WTC11 (cell line): ENCODE measurements around the gene ENDOV. TPM values are rescaled to one million over a fixed set of nuclear protein-coding genes. Genes with fewer than 3 reads are reported as not detected.

Experiments
- ATAC-seq: fragments of 200-7000 bp; cut with Tn5 transposase; 2 replicates; pipeline ENCODE4 v1.10.0; 2021; ENCODE audit warnings: mild to moderate bottlenecking, moderate library complexity
- CTCF ChIA-PET: fragments of 300-600 bp; sonication (Branson Sonifier 250); formaldehyde crosslinking; loops from one replicate; lab custom pipeline; 2021; ENCODE audit warnings: antibody characterized with exemption; lab: Charles Lee
- POLR2A ChIA-PET: fragments of 350-600 bp; sonication (Branson Sonifier 250); formaldehyde crosslinking; loops from one replicate; lab custom pipeline; 2021; ENCODE audit warnings: antibody characterized with exemption; lab: Charles Lee
- DNase-seq: peaks from one replicate; pipeline ENCODE4 v3.0.0; 2021; ENCODE audit warnings: low spot score
- H3K27ac Mint-ChIP-seq: 2 replicates; pipeline ENCODE4 v1.8.0; 2021; ENCODE audit warnings: mixed read lengths
- H3K27me3 Mint-ChIP-seq: 2 replicates; pipeline ENCODE4 v1.8.0; 2021; ENCODE audit warnings: low read depth, mild to moderate bottlenecking, moderate library complexity, mixed read lengths
- H3K36me3 Mint-ChIP-seq: 2 replicates; pipeline ENCODE4 v1.8.0; 2021; ENCODE audit warnings: mixed read lengths
- H3K4me1 Mint-ChIP-seq: 2 replicates; pipeline ENCODE4 v1.8.0; 2022; ENCODE audit warnings: mixed read lengths
- H3K4me3 Mint-ChIP-seq: 2 replicates; pipeline ENCODE4 v1.8.0; 2021; ENCODE audit warnings: mild to moderate bottlenecking, moderate library complexity, mixed read lengths
- H3K9me3 Mint-ChIP-seq: 2 replicates; pipeline ENCODE4 v1.8.0; 2021; ENCODE audit warnings: mixed read lengths
- CREB1 ChIP-seq: sonication (generic); formaldehyde crosslinking; IDR thresholded peaks from 2 replicates; pipeline ENCODE4 v1.8.0; 2023; ENCODE audit warnings: mild to moderate bottlenecking, missing genetic modification reagents
- ELF4 ChIP-seq: sonication (generic); formaldehyde crosslinking; IDR thresholded peaks from 2 replicates; pipeline ENCODE4 v1.8.1; 2022; ENCODE audit warnings: low read depth, mild to moderate bottlenecking, moderate library complexity, missing genetic modification reagents
- FOXK1 ChIP-seq: sonication (generic); formaldehyde crosslinking; IDR thresholded peaks from 2 replicates; pipeline ENCODE4 v1.8.0; 2022; ENCODE audit warnings: mild to moderate bottlenecking, moderate library complexity, missing genetic modification reagents
- IRF1 ChIP-seq: sonication (generic); formaldehyde crosslinking; IDR thresholded peaks from 2 replicates; pipeline ENCODE4 v1.8.0; 2023; ENCODE audit warnings: missing genetic modification reagents
- MXD4 ChIP-seq: fragments of 250-450 bp; sonication (Bioruptor Pico); IDR thresholded peaks from 2 replicates; pipeline ENCODE4 v1.8.0; 2021; ENCODE audit warnings: mild to moderate bottlenecking, moderate library complexity, borderline replicate concordance
- RELA ChIP-seq: sonication (generic); formaldehyde crosslinking; IDR thresholded peaks from 2 replicates; pipeline ENCODE4 v1.8.1; 2022; ENCODE audit warnings: missing genetic modification reagents, mild to moderate bottlenecking, borderline replicate concordance
- SMAD3 ChIP-seq: sonication (generic); formaldehyde crosslinking; IDR thresholded peaks from 2 replicates; pipeline ENCODE4 v1.8.0; 2022; ENCODE audit warnings: missing genetic modification reagents, mild to moderate bottlenecking, borderline replicate concordance
- SP1 ChIP-seq: sonication (generic); formaldehyde crosslinking; conservative IDR thresholded peaks from 2 replicates; pipeline ENCODE4 v1.8.1; 2022; ENCODE audit warnings: missing genetic modification reagents
- TEAD4 ChIP-seq: sonication (generic); formaldehyde crosslinking; IDR thresholded peaks from 2 replicates; pipeline ENCODE4 v1.8.0; 2022; ENCODE audit warnings: mild to moderate bottlenecking, missing genetic modification reagents
- ZBTB21 ChIP-seq: sonication (generic); formaldehyde crosslinking; IDR thresholded peaks from 2 replicates; pipeline ENCODE4 v1.8.1; 2023; ENCODE audit warnings: mild to moderate bottlenecking, missing genetic modification reagents, borderline replicate concordance
- ZNF138 ChIP-seq: sonication (generic); formaldehyde crosslinking; conservative IDR thresholded peaks from 2 replicates; pipeline ENCODE4 v1.8.1; 2022; ENCODE audit warnings: mild to moderate bottlenecking, moderate library complexity, missing genetic modification reagents
- ZNF281 ChIP-seq: sonication (generic); formaldehyde crosslinking; IDR thresholded peaks from 2 replicates; pipeline ENCODE4 v1.8.0; 2023; ENCODE audit warnings: mild to moderate bottlenecking, missing genetic modification reagents
- ZNF532 ChIP-seq: fragments of 250-450 bp; sonication (Bioruptor Pico); IDR thresholded peaks from 2 replicates; pipeline ENCODE4 v1.9.0; 2021; ENCODE audit warnings: mild to moderate bottlenecking, borderline replicate concordance
- total RNA-seq: library from RNA; stranded (reverse); gene quantifications from 3 replicates; pipeline ENCODE4 v1.2.3, GENCODE V29; 2021
- TF ChIP-seq, protein P1 (sequence below): sonication (generic); formaldehyde crosslinking; IDR thresholded peaks from 2 replicates; pipeline ENCODE4 v1.8.1; 2023; ENCODE audit warnings: mild to moderate bottlenecking, moderate library complexity, missing genetic modification reagents
- TF ChIP-seq, protein P2 (sequence below): sonication (generic); formaldehyde crosslinking; IDR thresholded peaks from 2 replicates; pipeline ENCODE4 v1.8.0; 2022; ENCODE audit warnings: mild to moderate bottlenecking, missing genetic modification reagents
- TF ChIP-seq, protein P3 (sequence below): sonication (generic); formaldehyde crosslinking; IDR thresholded peaks from 2 replicates; pipeline ENCODE4 v1.8.1; 2022; ENCODE audit warnings: mild to moderate bottlenecking, missing genetic modification reagents, moderate library complexity, borderline replicate concordance
- TF ChIP-seq, protein P4 (sequence below): sonication (generic); formaldehyde crosslinking; IDR thresholded peaks from 2 replicates; pipeline ENCODE4 v1.8.1; 2022; ENCODE audit warnings: low read depth, mild to moderate bottlenecking, moderate library complexity, missing genetic modification reagents, borderline replicate concordance

ENDOV gene
- total RNA-seq, 1 experiment from 2014 or later, result 25.2 TPM

DNA sequence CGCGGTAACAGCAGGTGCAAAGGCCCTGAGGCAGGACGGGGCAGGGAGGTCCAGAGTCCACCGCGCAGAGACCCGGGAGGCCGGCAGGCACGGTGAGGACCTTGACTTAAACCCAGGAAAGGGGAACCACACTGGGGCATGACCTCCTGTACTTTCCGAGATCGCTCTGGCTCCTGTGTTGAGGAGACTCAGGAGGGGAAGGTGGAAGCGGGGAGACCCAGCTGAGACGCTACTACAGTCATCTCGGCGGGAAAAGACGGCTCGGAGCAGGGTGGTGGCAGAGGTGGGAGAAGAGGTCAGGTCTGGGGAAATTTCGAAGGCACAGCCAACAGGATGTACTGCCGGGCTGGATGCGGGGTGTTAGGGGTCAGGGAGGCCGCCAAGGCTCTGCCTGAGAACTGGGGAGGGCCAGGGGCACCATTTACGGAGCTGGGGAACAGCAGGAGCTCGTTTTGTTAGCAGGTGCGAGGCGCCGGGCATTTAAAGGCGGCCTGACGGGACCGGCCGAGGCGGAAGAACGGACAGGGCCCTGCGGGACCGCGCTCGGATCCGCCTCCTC, 39.1 kb downstream of the ENDOV start (continued):
- TF ChIP-seq ZNF281 (CRISPR knock-in tag) (no peak), TEAD4 (CRISPR knock-in tag) (no peak), FOXK1 (CRISPR knock-in tag) (no peak), MXD4 (no peak), IRF1 (CRISPR knock-in tag) (no peak), ZNF532 (no peak), CREB1 (CRISPR knock-in tag) (no peak)
- TF ChIP-seq, protein P1, sequence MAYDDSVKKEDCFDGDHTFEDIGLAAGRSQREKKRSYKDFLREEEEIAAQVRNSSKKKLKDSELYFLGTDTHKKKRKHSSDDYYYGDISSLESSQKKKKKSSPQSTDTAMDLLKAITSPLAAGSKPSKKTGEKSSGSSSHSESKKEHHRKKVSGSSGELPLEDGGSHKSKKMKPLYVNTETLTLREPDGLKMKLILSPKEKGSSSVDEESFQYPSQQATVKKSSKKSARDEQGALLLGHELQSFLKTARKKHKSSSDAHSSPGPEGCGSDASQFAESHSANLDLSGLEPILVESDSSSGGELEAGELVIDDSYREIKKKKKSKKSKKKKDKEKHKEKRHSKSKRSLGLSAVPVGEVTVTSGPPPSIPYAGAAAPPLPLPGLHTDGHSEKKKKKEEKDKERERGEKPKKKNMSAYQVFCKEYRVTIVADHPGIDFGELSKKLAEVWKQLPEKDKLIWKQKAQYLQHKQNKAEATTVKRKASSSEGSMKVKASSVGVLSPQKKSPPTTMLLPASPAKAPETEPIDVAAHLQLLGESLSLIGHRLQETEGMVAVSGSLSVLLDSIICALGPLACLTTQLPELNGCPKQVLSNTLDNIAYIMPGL (CRISPR knock-in tag), result no peak
- TF ChIP-seq, protein P2, sequence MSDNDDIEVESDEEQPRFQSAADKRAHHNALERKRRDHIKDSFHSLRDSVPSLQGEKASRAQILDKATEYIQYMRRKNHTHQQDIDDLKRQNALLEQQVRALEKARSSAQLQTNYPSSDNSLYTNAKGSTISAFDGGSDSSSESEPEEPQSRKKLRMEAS (CRISPR knock-in tag), result no peak
- TF ChIP-seq, protein P3, sequence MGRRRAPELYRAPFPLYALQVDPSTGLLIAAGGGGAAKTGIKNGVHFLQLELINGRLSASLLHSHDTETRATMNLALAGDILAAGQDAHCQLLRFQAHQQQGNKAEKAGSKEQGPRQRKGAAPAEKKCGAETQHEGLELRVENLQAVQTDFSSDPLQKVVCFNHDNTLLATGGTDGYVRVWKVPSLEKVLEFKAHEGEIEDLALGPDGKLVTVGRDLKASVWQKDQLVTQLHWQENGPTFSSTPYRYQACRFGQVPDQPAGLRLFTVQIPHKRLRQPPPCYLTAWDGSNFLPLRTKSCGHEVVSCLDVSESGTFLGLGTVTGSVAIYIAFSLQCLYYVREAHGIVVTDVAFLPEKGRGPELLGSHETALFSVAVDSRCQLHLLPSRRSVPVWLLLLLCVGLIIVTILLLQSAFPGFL (CRISPR knock-in tag), result 0 out of 2 replicates have a peak, but pooled peaks have one; percentile 49

- Mint-ChIP-seq H3K36me3 (no peaks in the 10 kb centered on the region), H3K4me3 (peak overlapping the region; percentile 91), H3K9me3 (no peaks in the 10 kb centered on the region), H3K27me3 (peaks cover 37% of the 10 kb centered on the region), H3K4me1 (peaks cover 15% of the 10 kb centered on the region), H3K27ac (peak overlapping the region; percentile 95)
- CTCF ChIA-PET, result interaction anchor here (0.6 to 2.5 kb wide), 14 partner anchors 11 to 445 kb away, joined by 3 to 24 read pairs (median 4); partner anchors contain the start of gene NPTX1
- POLR2A ChIA-PET, result interaction anchor here (0.6 to 1.3 kb wide), 6 partner anchors 9 to 785 kb away, joined by 3 to 5 read pairs (median 3); partner anchors contain the start of gene NDUFAF8
- peak; percentile 96 for DNase-seq
- ATAC-seq, result peak; percentile 88
- TF ChIP-seq ELF4 (CRISPR knock-in tag) (0 out of 2 replicates have a peak, but pooled peaks have one; percentile 19), ZBTB21 (CRISPR knock-in tag) (no peak), SMAD3 (0 out of 2 replicates have a peak, but pooled peaks have one; percentile 46), ZNF138 (no peak; the same call in 1 of the 2 replicates), SP1 (CRISPR knock-in tag) (peak; percentile 63), RELA (CRISPR knock-in tag) (peak; percentile 47; the same call in 1 of the 2 replicates), TEAD4 (CRISPR knock-in tag) (0 out of 2 replicates have a peak, but pooled peaks have one; percentile 33)
- TF ChIP-seq, protein P1 (CRISPR knock-in tag), result peak; percentile 62; the same call in 1 of the 2 replicates
- TF ChIP-seq, protein P4, sequence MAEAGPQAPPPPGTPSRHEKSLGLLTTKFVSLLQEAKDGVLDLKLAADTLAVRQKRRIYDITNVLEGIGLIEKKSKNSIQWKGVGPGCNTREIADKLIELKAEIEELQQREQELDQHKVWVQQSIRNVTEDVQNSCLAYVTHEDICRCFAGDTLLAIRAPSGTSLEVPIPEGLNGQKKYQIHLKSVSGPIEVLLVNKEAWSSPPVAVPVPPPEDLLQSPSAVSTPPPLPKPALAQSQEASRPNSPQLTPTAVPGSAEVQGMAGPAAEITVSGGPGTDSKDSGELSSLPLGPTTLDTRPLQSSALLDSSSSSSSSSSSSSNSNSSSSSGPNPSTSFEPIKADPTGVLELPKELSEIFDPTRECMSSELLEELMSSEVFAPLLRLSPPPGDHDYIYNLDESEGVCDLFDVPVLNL, result peak; percentile 50; the same call in 1 of the 2 replicates
- TF ChIP-seq, protein P2 (CRISPR knock-in tag), result peak; percentile 86
These were observed 39.8 kb downstream of the ENDOV start for GRCh38 chr17:80454557-80455335.
